ENCODE results near the gene MARCHF2. TPM values are rescaled to one million over a fixed set of nuclear protein-coding genes. Genes with fewer than 3 reads are reported as not detected.
"Not testable (repeated sequence)": the region's sequence is repeated elsewhere in the genome, so short reads cannot be mapped to it uniquely, and the experiment has no call there.

Gene MARCHF2
- polyA plus RNA-seq, 1 donor from 2014 or later: 35.9 TPM

- not testable (repeated sequence) for H3K4me3 Mint-ChIP-seq, H3K4me1 Mint-ChIP-seq, H3K27ac Mint-ChIP-seq, H3K27me3 Mint-ChIP-seq, H3K36me3 Mint-ChIP-seq, H3K9me3 Mint-ChIP-seq
Observed at GRCh38 chr19:8379156-8379891, 33.8 kb upstream of the MARCHF2 start.

DNA sequence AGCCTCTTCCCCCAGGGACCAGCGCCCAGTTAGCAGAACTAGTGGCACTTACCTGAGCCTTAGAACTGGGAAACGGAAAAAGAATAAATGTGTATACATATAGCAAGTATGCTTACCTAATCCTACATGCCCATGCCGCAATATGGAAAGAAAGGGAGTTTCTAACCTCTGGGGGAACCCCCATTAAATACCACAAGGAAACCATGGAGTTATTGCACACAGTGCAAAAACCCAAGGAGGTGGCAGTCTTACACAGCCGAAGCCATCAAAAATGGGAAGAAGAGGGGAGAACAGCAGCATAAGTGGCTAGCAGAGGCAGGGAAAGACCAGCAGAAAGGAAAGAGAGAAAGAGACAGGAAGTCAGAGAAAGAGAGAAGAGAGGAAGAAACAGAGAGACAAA, 28.5 kb upstream of the MARCHF2 start:
- not testable (repeated sequence) for H3K27me3 Mint-ChIP-seq, H3K4me1 Mint-ChIP-seq, H3K9me3 Mint-ChIP-seq, H3K27ac Mint-ChIP-seq, H3K4me3 Mint-ChIP-seq, H3K36me3 Mint-ChIP-seq

- H3K4me1 Mint-ChIP-seq, H3K27ac Mint-ChIP-seq, H3K27me3 Mint-ChIP-seq, H3K9me3 Mint-ChIP-seq, H3K4me3 Mint-ChIP-seq, H3K36me3 Mint-ChIP-seq: not testable (repeated sequence)
Observed at GRCh38 chr19:8385103-8385502, 28.0 kb upstream of the MARCHF2 start.

GRCh38 chr19:8385566-8385965, 27.5 kb upstream of the MARCHF2 start:
- not testable (repeated sequence) for H3K4me3 Mint-ChIP-seq, H3K4me1 Mint-ChIP-seq, H3K27me3 Mint-ChIP-seq, H3K9me3 Mint-ChIP-seq, H3K36me3 Mint-ChIP-seq, H3K27ac Mint-ChIP-seq

GRCh38 chr19:8386419-8386818, 26.7 kb upstream of the MARCHF2 start:
- H3K4me3 Mint-ChIP-seq, H3K9me3 Mint-ChIP-seq, H3K27me3 Mint-ChIP-seq, H3K4me1 Mint-ChIP-seq, H3K27ac Mint-ChIP-seq, H3K36me3 Mint-ChIP-seq: not testable (repeated sequence)

- peaks cover 0 to 10% (median 9%) of the 10 kb centered on the region in 3 donors for H3K4me1 Mint-ChIP-seq
- peak overlapping the region in 2 of 4 donors; percentile 25 to 66 for H3K4me3 Mint-ChIP-seq
- no peaks in the 10 kb centered on the region for H3K9me3 Mint-ChIP-seq
Observed at GRCh38 chr19:8386990-8387389, 26.1 kb upstream of the MARCHF2 start.

GRCh38 chr19:8387688-8388611, 25.2 kb upstream of the MARCHF2 start:
- peak overlapping the region in 1 of 3 donors; percentile 26 for H3K27ac Mint-ChIP-seq
- H3K9me3 Mint-ChIP-seq: no peaks in the 10 kb centered on the region
- no peaks in the 10 kb centered on the region for H3K27me3 Mint-ChIP-seq
- no peaks in the 10 kb centered on the region for H3K36me3 Mint-ChIP-seq
- peaks cover 1 to 12% (median 10%) of the 10 kb centered on the region in 3 donors for H3K4me1 Mint-ChIP-seq
- peak overlapping the region in 3 of 4 donors; percentile 48 to 63 (median 52) for H3K4me3 Mint-ChIP-seq

More at GRCh38 chr19:8386990-8387389, 26.1 kb upstream of the MARCHF2 start:
- no peaks in the 10 kb centered on the region for H3K27me3 Mint-ChIP-seq
- H3K36me3 Mint-ChIP-seq: no peaks in the 10 kb centered on the region
- no peak overlapping the region for H3K27ac Mint-ChIP-seq

DNA sequence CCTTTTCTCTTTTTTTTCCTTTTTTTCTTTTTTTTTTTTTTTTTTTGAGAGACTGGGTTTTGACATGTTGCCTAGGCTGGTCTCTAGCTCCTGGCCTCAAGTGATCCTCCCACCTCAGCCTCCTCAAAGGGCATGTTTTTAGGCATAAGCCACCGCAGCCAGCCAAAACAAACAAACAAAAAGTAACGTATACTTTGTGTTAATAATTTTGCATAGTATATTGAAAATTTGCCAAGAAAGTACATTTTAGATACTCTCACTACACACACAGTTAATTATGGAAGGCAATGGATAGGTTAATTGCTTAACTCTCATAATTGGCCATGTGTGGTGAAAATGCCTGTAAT, 24.5 kb upstream of the MARCHF2 start:
- H3K27ac Mint-ChIP-seq: no peak overlapping the region
- peaks cover 4 to 12% (median 10%) of the 10 kb centered on the region in 3 donors for H3K4me1 Mint-ChIP-seq
- H3K36me3 Mint-ChIP-seq: no peaks in the 10 kb centered on the region
- H3K9me3 Mint-ChIP-seq: no peaks in the 10 kb centered on the region
- peak overlapping the region in 3 of 4 donors; percentile 17 to 48 (median 38) for H3K4me3 Mint-ChIP-seq
- H3K27me3 Mint-ChIP-seq: no peaks in the 10 kb centered on the region

DNA sequence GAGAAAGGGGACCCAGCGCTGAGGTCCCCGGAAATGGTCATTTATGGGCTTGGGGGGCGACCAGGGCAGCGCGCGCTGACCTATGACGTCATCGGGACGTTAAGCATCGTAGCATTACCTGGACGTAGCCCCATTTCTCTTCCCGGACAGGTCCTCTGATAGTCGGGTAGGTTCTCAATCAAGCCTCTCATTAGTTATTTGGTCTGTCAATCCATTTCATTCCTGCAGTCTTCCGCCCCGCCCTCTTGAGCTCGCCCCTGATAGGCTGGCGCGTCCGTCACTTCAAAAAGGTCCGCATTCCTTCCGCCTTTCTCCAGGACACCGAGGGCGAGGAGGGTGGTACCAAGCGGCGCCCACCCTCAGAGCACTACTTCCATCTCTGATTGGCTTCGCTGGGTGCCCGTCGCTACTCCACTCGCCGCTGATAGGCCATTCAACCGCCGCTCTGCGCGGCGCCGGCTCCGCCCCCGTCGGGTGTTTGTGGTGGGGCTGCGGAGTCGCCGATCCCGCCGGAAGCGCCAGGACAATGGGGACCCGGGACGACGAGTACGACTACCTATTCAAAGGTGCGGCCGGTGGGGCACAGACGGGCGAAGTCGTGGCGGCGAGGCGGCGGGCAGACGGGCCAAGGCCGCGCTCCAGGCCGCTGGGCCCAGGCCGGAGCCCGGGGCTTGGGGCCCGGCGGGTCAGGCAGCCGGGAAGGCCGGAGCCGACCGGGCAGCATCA, 23.1 kb upstream of the MARCHF2 start, which contains the start of gene RAB11B:
RAB11B (plus strand) TSS at position 470 of the 726 bp plus-strand sequence; CDS start at position 527, 57 bp downstream.
- H3K27ac Mint-ChIP-seq: peak within 1 kb of the TSS; percentile 71 to 97 (median 96)
- H3K36me3 Mint-ChIP-seq: no peaks in the 10 kb centered on the region
- H3K4me1 Mint-ChIP-seq: peaks cover 4 to 12% (median 12%) of the 10 kb centered on the region in 3 donors
- H3K9me3 Mint-ChIP-seq: no peaks in the 10 kb centered on the region
- no peaks in the 10 kb centered on the region for H3K27me3 Mint-ChIP-seq
- peak within 1 kb of the TSS; percentile 82 to 99 (median 96) for H3K4me3 Mint-ChIP-seq

DNA sequence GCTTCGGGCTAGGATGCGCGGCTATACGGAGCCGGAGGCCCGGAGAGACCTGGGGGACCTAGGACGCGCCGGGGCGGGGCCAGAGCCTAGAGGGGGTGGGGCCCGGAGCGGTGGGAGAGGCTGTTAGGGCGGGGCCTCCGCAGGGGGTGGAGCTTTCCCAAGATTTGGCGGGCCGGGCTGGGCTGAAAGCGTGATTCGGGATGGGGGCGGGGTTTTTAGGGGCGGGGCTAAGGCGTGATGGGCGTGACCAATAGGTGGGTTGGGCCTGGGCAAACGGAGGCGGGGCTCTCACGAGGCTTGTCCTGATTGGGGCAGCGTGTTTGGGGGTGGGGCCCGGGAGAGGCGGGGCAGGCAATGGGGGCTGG, 22.5 kb upstream of the MARCHF2 start:
- Mint-ChIP-seq H3K27ac (peak overlapping the region; percentile 46 to 89 (median 71)), H3K9me3 (no peaks in the 10 kb centered on the region)

GRCh38 chr19:8391198-8392016, 21.7 kb upstream of the MARCHF2 start:
- Mint-ChIP-seq H3K4me1 (peaks cover 4 to 17% (median 15%) of the 10 kb centered on the region in 3 donors), H3K36me3 (no peaks in the 10 kb centered on the region), H3K27ac (peak overlapping the region in 2 of 3 donors; percentile 71 to 89), H3K27me3 (no peaks in the 10 kb centered on the region), H3K9me3 (peaks cover 0 to 2% (median 0%) of the 10 kb centered on the region in 3 donors), H3K4me3 (peak overlapping the region; percentile 75 to 98 (median 85))

More for the DNA sequence above, 22.5 kb upstream of the MARCHF2 start:
- Mint-ChIP-seq H3K27me3 (no peaks in the 10 kb centered on the region), H3K4me1 (peaks cover 4 to 12% (median 12%) of the 10 kb centered on the region in 3 donors), H3K4me3 (peak overlapping the region; percentile 75 to 98 (median 85)), H3K36me3 (no peaks in the 10 kb centered on the region)

DNA sequence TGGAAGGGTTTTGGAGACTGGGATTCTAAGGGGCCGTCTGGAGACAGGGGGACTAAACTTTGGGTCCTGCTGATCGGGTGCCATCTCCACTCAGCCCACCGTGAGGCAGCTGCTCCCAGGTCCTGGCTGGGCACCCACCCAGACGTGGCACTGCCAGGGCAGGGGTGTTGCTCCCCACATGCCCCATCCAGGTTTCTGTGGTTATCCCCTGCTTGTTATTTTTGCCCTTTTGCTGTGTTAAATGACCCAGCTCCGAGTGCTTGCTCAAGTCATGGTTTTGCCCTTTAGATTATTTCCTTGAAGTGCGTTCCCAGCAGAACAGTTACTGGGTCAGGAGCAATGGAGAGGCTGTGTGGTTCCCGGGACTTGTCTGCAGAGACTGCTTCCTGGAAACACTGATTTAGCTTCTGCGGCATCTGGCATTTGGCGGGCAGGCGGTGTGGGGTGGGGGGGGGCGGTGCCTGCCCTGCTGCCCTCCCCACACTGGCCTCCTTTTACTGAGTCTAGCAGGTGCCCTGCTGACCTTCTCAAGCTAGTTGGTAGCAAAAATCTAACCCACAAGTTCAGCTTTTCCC, 21.0 kb upstream of the MARCHF2 start:
- Mint-ChIP-seq H3K9me3 (peaks cover 0 to 2% (median 0%) of the 10 kb centered on the region in 3 donors), H3K4me3 (peak overlapping the region in 2 of 4 donors; percentile 60 to 82), H3K27ac (peak overlapping the region in 1 of 3 donors; percentile 33), H3K4me1 (peaks cover 4 to 22% (median 21%) of the 10 kb centered on the region in 3 donors), H3K27me3 (no peaks in the 10 kb centered on the region), H3K36me3 (no peaks in the 10 kb centered on the region)

GRCh38 chr19:8393192-8393870, 19.8 kb upstream of the MARCHF2 start:
- peak overlapping the region in 1 of 4 donors; percentile 26 for H3K4me3 Mint-ChIP-seq
- no peaks in the 10 kb centered on the region for H3K27me3 Mint-ChIP-seq
- H3K27ac Mint-ChIP-seq: peak overlapping the region in 2 of 3 donors; percentile 53 to 59
- no peaks in the 10 kb centered on the region for H3K36me3 Mint-ChIP-seq
- peaks cover 4 to 26% (median 22%) of the 10 kb centered on the region in 3 donors for H3K4me1 Mint-ChIP-seq
- peaks cover 0 to 2% (median 0%) of the 10 kb centered on the region in 3 donors for H3K9me3 Mint-ChIP-seq

All from IgD-negative memory B cell (primary cell).